Embryonic facial prominence (tissue), 1 donor: ENCODE measurements around the gene DDX39A.

Experiments used
- DNase-seq: peaks from one replicate; pipeline ENCODE4 v3.0.0-alpha.2; 2016; ENCODE audit errors: extremely low spot score

DDX39A gene

GRCh38 chr19:14434543-14435319, 15.6 kb upstream of the DDX39A start:
- DNase-seq, result no peak

- no peak for DNase-seq
These were observed 14.7 kb upstream of the DDX39A start for GRCh38 chr19:14433554-14434501.

GRCh38 chr19:14432791-14433553, 13.8 kb upstream of the DDX39A start, which contains the start of gene PKN1:
PKN1 (plus strand) TSS chr19:14433306; CDS start chr19:14433522, 216 bp downstream.
- DNase-seq, result no peak

- DNase-seq, result no peak
These were observed 11.6 kb upstream of the DDX39A start for GRCh38 chr19:14430712-14431111.

GRCh38 chr19:14428882-14429416, 9.8 kb upstream of the DDX39A start:
- no peak for DNase-seq

GRCh38 chr19:14427461-14427860, 8.3 kb upstream of the DDX39A start:
- no peak for DNase-seq

- no peak for DNase-seq
These were observed 6.6 kb upstream of the DDX39A start for GRCh38 chr19:14425696-14426138.

- no peak for DNase-seq
These were observed 360 bp downstream of the DDX39A start for GRCh38 chr19:14418856-14419105.

- DNase-seq, result no peak
These were observed 2.3 kb downstream of the DDX39A start for GRCh38 chr19:14416817-14417231.

- DNase-seq, result no peak
These were observed 4.0 kb downstream of the DDX39A start for GRCh38 chr19:14414926-14415690.

- no peak for DNase-seq
These were observed 5.4 kb downstream of the DDX39A start for GRCh38 chr19:14413693-14414181.

- no peak for DNase-seq
These were observed 6.0 kb downstream of the DDX39A start for GRCh38 chr19:14412996-14413692.

- no peak for DNase-seq
These were observed 6.7 kb downstream of the DDX39A start for GRCh38 chr19:14412324-14412995.

- DNase-seq, result no peak
These were observed 7.2 kb downstream of the DDX39A start for GRCh38 chr19:14411938-14412245.

GRCh38 chr19:14411161-14411937, 7.8 kb downstream of the DDX39A start:
- DNase-seq, result no peak

GRCh38 chr19:14410091-14411051, 8.8 kb downstream of the DDX39A start:
- DNase-seq, result no peak

GRCh38 chr19:14409146-14410023, 9.8 kb downstream of the DDX39A start:
- no peak for DNase-seq
